Measurements from ENCODE around the gene ZBTB7C. TPM values are rescaled to one million over a fixed set of nuclear protein-coding genes. Genes with fewer than 3 reads are reported as not detected.

ZBTB7C gene
- total RNA-seq, 2 donors from 2014 or later = 1.3 to 2.3 TPM

DNA sequence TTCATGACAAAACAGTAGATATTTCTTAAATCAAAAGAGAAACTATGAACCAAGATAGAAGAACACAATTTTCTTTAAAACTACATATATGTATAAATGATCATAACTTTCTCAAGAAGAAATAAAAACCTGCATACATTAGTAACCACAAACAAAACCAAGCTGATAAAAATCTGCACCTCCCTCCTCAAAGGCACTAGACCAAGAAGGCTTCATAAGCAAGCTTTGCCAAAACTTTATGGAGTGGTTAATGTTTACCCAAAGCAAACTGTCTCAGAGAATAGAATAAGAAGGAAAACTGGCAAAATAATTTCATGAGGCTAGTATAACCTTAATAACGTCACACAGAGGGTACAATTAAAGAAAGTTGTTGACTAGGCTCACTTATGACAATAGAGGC lies 138.3 kb downstream of the ZBTB7C start:
- no peak for TF ChIP-seq POLR2A (IDR thresholded peaks at IDR 0.05)
- TF ChIP-seq, protein P1, sequence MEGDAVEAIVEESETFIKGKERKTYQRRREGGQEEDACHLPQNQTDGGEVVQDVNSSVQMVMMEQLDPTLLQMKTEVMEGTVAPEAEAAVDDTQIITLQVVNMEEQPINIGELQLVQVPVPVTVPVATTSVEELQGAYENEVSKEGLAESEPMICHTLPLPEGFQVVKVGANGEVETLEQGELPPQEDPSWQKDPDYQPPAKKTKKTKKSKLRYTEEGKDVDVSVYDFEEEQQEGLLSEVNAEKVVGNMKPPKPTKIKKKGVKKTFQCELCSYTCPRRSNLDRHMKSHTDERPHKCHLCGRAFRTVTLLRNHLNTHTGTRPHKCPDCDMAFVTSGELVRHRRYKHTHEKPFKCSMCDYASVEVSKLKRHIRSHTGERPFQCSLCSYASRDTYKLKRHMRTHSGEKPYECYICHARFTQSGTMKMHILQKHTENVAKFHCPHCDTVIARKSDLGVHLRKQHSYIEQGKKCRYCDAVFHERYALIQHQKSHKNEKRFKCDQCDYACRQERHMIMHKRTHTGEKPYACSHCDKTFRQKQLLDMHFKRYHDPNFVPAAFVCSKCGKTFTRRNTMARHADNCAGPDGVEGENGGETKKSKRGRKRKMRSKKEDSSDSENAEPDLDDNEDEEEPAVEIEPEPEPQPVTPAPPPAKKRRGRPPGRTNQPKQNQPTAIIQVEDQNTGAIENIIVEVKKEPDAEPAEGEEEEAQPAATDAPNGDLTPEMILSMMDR (IDR thresholded peaks at IDR 0.05) = no peak
- no peak overlapping the region for H3K4me3 ChIP-seq
- intact Hi-C loops (cut with DNase I) = no loop called here
- DNase-seq (no peak), ATAC-seq (no peak)
- peaks cover 4% of the 10 kb centered on the region for H3K4me1 ChIP-seq
- WGBS, 2 donors = 12 to 22% methylated on average over 1 of the region's 1 CpG
- no peaks in the 10 kb centered on the region for H3K9me3 ChIP-seq
- no peaks in the 10 kb centered on the region for H3K36me3 ChIP-seq (replicated peaks in 1 of 2; ENCODE audit: insufficient read depth in 1 of 2, low read depth in 2 of 2)
- H3K27ac ChIP-seq = no peak overlapping the region
- H3K27me3 ChIP-seq = no peaks in the 10 kb centered on the region

DNA sequence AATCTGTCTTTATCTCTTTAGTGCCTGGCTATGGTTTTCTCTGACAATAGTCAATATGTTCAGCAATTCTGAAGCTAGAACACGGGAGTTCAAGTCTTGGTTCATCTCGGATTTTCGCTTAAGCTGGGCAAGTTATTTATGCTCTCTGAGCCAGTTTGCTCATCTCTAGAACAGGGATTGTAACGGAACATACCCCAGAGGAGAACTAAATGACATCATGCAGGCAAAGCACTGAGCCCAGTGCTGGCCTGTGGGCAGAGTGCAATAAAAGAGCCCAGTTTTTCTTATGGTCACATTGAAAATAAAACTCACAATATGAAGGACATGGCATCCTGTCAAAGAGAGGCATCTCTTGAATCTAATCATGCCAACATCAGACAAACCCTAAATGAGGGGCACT lies 143.9 kb downstream of the ZBTB7C start:
- Histone ChIP-seq H3K4me3 (no peak overlapping the region), H3K4me1 (no peaks in the 10 kb centered on the region), H3K36me3 (replicated peaks in 1 of 2; ENCODE audit: insufficient read depth in 1 of 2, low read depth in 2 of 2) (no peaks in the 10 kb centered on the region), H3K9me3 (no peaks in the 10 kb centered on the region), H3K27ac (no peak overlapping the region), H3K27me3 (no peaks in the 10 kb centered on the region)
- WGBS, 2 donors = 63 to 84% methylated on average over 4 of the region's 4 CpGs
- TF ChIP-seq, protein P1 (IDR thresholded peaks at IDR 0.05) = no peak
- no peak for TF ChIP-seq POLR2A (IDR thresholded peaks at IDR 0.05)
- no peak for DNase-seq
- intact Hi-C loops (cut with DNase I) = no loop called here
- ATAC-seq = no peak

DNA sequence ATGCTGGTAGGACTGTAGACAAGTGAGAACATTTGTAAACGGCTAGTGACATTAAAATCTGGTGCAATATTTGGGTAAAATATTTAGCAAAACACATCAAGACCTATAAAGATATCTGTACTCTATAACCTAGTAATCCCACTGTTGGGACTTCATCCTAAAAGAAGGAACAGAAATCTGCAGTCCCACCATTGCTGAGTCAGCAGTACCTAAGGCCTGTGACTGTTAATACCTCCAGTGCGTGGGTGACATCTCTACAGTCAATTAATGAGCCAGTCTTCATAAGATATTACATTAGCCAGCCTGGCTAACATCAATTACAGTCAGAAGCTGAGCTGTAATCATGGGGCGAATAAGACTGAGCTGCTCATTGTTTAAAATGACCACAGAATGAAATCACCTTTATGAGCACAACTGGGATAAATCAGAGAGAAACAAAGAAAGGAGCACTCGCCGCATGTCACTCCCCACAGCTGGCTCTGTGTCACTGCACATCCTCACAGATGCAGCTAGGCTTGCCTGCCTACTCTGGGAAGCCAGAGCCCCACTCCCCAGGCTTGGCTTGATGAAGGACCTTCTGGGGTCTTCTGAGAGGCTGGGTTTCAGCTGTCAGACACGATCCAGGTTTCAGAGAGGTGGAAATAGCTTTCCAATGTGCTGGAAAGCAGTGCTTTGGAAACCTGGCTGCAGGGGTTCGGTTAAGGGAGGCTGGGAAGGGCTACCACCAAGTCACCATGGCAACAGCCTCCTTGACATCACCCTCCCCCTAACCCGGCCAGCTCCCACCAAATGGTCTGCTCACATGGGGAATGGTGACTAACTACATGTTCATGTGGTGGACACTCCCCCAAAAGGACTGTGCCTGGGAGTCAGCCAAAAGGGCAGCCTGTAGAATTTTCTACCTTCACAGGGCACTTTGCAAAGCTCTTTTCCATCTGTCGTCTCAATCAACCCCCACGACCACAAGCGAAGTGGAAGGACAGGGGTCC lies 145.0 kb downstream of the ZBTB7C start:
- H3K4me3 ChIP-seq = no peak overlapping the region
- TF ChIP-seq, protein P1 (IDR thresholded peaks at IDR 0.05) = no peak
- TF ChIP-seq POLR2A (IDR thresholded peaks at IDR 0.05) = no peak
- DNase-seq = no peak
- ATAC-seq = no peak
- no peaks in the 10 kb centered on the region for H3K9me3 ChIP-seq
- no peak overlapping the region for H3K27ac ChIP-seq
- 78 to 80% methylated on average over 9 to 11 of the region's 11 CpGs for WGBS, 2 donors
- intact Hi-C loops (cut with DNase I) = no loop called here
- H3K27me3 ChIP-seq = no peaks in the 10 kb centered on the region
- no peaks in the 10 kb centered on the region for H3K4me1 ChIP-seq
- H3K36me3 ChIP-seq (replicated peaks in 1 of 2; ENCODE audit: insufficient read depth in 1 of 2, low read depth in 2 of 2) = no peaks in the 10 kb centered on the region

DNA sequence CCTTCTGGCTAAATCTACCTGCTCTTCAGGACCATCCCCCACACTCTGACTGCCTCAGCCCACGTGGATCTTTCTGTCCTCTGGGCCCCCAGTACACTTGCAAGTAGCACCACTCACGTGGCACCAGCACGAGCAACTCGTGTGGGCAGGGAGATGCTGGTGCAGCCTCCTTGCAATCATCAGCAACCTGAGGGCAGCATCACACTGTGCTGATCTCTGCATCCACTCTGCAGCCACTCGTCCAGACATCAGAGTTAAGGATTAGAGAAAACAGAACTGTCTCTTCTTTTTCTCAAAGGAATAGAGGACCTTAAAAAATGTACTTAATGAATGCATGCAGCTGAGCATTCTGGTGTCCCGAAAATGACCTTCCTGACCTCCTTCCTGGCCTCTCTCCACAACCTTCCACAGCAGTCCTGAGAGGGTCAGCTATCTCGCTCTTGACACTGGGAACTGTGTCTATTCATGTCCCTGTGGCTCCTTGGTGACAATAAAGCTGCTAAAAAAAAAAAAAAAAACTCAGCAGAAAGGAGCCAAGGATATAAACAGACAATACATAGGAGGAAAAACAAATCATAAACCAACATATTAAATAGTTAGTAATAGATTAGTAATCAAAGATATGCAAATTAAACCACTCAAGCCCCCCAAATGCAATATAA lies 145.9 kb downstream of the ZBTB7C start:
- intact Hi-C loops (cut with DNase I) = no loop called here
- DNase-seq = no peak
- WGBS, 2 donors = 54 to 69% methylated on average over 6 to 7 of the region's 7 CpGs

More for the DNA sequence above, 145.9 kb downstream of the ZBTB7C start:
- Histone ChIP-seq H3K4me3 (no peak overlapping the region), H3K4me1 (no peaks in the 10 kb centered on the region), H3K27ac (no peak overlapping the region), H3K27me3 (no peaks in the 10 kb centered on the region), H3K9me3 (no peaks in the 10 kb centered on the region), H3K36me3 (replicated peaks in 1 of 2; ENCODE audit: insufficient read depth in 1 of 2, low read depth in 2 of 2) (no peaks in the 10 kb centered on the region)
- no peak for ATAC-seq
- TF ChIP-seq POLR2A (IDR thresholded peaks at IDR 0.05) = no peak
- TF ChIP-seq, protein P1 (IDR thresholded peaks at IDR 0.05) = no peak

Measured in body of pancreas (tissue), 4 donors.